K562 (cell line): Measurements from ENCODE around the gene RNGTT.

ENCODE experiments used
- CBX2 ChIP-seq: fragments of 200-600 bp; sonication (generic); IDR thresholded peaks from one replicate; pipeline ENCODE4 v1.6.1; 2012; ENCODE audit warnings: mild to moderate bottlenecking, low read length, inconsistent platforms; ENCODE audit not compliant: insufficient read depth, poor library complexity, severe bottlenecking
- ELK1 ChIP-seq: sonication (generic); formaldehyde crosslinking; IDR thresholded peaks from 2 replicates; pipeline ENCODE4 v1.8.1; 2022; ENCODE audit warnings: missing genetic modification reagents
- GATA2 ChIP-seq: sonication (generic); formaldehyde crosslinking; IDR thresholded peaks from 2 replicates; pipeline ENCODE4 v1.4.0; 2020; ENCODE audit warnings: mild to moderate bottlenecking, missing genetic modification reagents
- HMG20A ChIP-seq: fragments of 450-650 bp; formaldehyde crosslinking; conservative IDR thresholded peaks from 2 replicates; pipeline ENCODE4 v1.4.0; 2020; ENCODE audit warnings: mild to moderate bottlenecking, mixed read lengths
- HMGXB4 ChIP-seq: sonication (generic); formaldehyde crosslinking; IDR thresholded peaks from 2 replicates; pipeline ENCODE4 v1.8.1; 2023; ENCODE audit warnings: mild to moderate bottlenecking, missing genetic modification reagents
- KLF10 ChIP-seq: fragments of 250-450 bp; sonication (Bioruptor Pico); IDR thresholded peaks from 2 replicates; pipeline ENCODE4 v1.6.1; 2021; ENCODE audit warnings: matching md5 sums
- POLR2AphosphoS5 ChIP-seq: IDR thresholded peaks from 2 replicates; pipeline ENCODE4 v1.6.1; 2011; ENCODE audit warnings: mild to moderate bottlenecking, low read depth, low read length, moderate library complexity; ENCODE audit not compliant: control insufficient read depth, insufficient read depth
- STAT5A ChIP-seq: IDR thresholded peaks from 2 replicates; pipeline ENCODE4 v1.6.1; 2012; ENCODE audit warnings: low read length, inconsistent platforms, borderline replicate concordance
- TEAD4 ChIP-seq, 2 experiments: sonication (generic) in 1 of 2; formaldehyde crosslinking in 1 of 2; IDR thresholded peaks; 2 replicates each; pipeline versions ENCODE4 v1.6.1 to v1.8.0; 2012 to 2022; ENCODE audit warnings: borderline replicate concordance in 1 of 2, inconsistent platforms in 1 of 2, low read length in 1 of 2, mild to moderate bottlenecking in 1 of 2, missing genetic modification reagents in 1 of 2
- ZBTB8A ChIP-seq: fragments of 450-650 bp; IDR thresholded peaks from 2 replicates; pipeline ENCODE4 v1.6.1; 2018; ENCODE audit warnings: mild to moderate bottlenecking, moderate library complexity; ENCODE audit not compliant: partially characterized antibody
- TF ChIP-seq, protein P1 (sequence below), 3 experiments: IDR thresholded peaks in 2 of 3; conservative IDR thresholded peaks in 1 of 3; 2 replicates each; pipeline ENCODE4 v1.5.1; 2011 to 2012; ENCODE audit warnings: low read length in 3 of 3, mild to moderate bottlenecking in 3 of 3, control low read depth in 2 of 3, improper control_type of control experiment in 1 of 3, inconsistent platforms in 1 of 3, low read depth in 1 of 3, mixed read lengths in 1 of 3, moderate library complexity in 1 of 3; ENCODE audit not compliant: insufficient read depth in 2 of 3
- TF ChIP-seq, protein P2 (sequence below): fragments of 250-450 bp; sonication (Bioruptor Pico); IDR thresholded peaks from 2 replicates; pipeline ENCODE4 v1.4.0; 2020

- TF ChIP-seq, protein P1, sequence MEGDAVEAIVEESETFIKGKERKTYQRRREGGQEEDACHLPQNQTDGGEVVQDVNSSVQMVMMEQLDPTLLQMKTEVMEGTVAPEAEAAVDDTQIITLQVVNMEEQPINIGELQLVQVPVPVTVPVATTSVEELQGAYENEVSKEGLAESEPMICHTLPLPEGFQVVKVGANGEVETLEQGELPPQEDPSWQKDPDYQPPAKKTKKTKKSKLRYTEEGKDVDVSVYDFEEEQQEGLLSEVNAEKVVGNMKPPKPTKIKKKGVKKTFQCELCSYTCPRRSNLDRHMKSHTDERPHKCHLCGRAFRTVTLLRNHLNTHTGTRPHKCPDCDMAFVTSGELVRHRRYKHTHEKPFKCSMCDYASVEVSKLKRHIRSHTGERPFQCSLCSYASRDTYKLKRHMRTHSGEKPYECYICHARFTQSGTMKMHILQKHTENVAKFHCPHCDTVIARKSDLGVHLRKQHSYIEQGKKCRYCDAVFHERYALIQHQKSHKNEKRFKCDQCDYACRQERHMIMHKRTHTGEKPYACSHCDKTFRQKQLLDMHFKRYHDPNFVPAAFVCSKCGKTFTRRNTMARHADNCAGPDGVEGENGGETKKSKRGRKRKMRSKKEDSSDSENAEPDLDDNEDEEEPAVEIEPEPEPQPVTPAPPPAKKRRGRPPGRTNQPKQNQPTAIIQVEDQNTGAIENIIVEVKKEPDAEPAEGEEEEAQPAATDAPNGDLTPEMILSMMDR (IDR thresholded peaks at IDR 0.05 in 2 of 3, conservative IDR thresholded peaks at IDR 0.05 in 1 of 3; ENCODE audit: insufficient read depth in 2 of 3, low read depth in 1 of 3, low read length in 3 of 3) = no peak
- TF ChIP-seq STAT5A (no peak), KLF10 (CRISPR knock-in tag) (no peak), HMGXB4 (no peak), TEAD4 (IDR thresholded peaks at IDR 0.05; ENCODE audit: low read length) (no peak), TEAD4 (CRISPR knock-in tag; IDR thresholded peaks at IDR 0.05; ENCODE audit: borderline replicate concordance) (no peak), ELK1 (CRISPR knock-in tag) (no peak), POLR2AphosphoS5 (no peak), GATA2 (CRISPR knock-in tag) (no peak), ZBTB8A (no peak), CBX2 (no peak), HMG20A (CRISPR knock-in tag) (no peak)
- TF ChIP-seq, protein P2, sequence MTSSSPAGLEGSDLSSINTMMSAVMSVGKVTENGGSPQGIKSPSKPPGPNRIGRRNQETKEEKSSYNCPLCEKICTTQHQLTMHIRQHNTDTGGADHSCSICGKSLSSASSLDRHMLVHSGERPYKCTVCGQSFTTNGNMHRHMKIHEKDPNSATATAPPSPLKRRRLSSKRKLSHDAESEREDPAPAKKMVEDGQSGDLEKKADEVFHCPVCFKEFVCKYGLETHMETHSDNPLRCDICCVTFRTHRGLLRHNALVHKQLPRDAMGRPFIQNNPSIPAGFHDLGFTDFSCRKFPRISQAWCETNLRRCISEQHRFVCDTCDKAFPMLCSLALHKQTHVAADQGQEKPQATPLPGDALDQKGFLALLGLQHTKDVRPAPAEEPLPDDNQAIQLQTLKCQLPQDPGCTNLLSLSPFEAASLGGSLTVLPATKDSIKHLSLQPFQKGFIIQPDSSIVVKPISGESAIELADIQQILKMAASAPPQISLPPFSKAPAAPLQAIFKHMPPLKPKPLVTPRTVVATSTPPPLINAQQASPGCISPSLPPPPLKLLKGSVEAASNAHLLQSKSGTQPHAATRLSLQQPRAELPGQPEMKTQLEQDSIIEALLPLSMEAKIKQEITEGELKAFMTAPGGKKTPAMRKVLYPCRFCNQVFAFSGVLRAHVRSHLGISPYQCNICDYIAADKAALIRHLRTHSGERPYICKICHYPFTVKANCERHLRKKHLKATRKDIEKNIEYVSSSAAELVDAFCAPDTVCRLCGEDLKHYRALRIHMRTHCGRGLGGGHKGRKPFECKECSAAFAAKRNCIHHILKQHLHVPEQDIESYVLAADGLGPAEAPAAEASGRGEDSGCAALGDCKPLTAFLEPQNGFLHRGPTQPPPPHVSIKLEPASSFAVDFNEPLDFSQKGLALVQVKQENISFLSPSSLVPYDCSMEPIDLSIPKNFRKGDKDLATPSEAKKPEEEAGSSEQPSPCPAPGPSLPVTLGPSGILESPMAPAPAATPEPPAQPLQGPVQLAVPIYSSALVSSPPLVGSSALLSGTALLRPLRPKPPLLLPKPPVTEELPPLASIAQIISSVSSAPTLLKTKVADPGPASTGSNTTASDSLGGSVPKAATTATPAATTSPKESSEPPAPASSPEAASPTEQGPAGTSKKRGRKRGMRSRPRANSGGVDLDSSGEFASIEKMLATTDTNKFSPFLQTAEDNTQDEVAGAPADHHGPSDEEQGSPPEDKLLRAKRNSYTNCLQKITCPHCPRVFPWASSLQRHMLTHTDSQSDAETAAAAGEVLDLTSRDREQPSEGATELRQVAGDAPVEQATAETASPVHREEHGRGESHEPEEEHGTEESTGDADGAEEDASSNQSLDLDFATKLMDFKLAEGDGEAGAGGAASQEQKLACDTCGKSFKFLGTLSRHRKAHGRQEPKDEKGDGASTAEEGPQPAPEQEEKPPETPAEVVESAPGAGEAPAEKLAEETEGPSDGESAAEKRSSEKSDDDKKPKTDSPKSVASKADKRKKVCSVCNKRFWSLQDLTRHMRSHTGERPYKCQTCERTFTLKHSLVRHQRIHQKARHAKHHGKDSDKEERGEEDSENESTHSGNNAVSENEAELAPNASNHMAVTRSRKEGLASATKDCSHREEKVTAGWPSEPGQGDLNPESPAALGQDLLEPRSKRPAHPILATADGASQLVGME = no peak
These were observed 402.1 kb downstream of the RNGTT start for GRCh38 chr6:88561034-88561953.
